DMS153 treated with DMSO at 0.1 percent for 48 hours (cell line): Measurements from ENCODE around the gene PFDN4.
A peak's percentile ranks its signal among the peaks of the same experiment; 100 is the strongest.

ENCODE experiments used
- DNase-seq: peaks from one replicate; lab custom pipeline; 2025; ENCODE audit not compliant: unreplicated experiment; lab: John Stamatoyannopoulos, UW

Gene PFDN4

GRCh38 chr20:54200487-54201267 lies 7.2 kb upstream of the PFDN4 start:
- DNase-seq, result no peak

GRCh38 chr20:54201268-54201846 lies 6.5 kb upstream of the PFDN4 start:
- DNase-seq, result no peak

DNA sequence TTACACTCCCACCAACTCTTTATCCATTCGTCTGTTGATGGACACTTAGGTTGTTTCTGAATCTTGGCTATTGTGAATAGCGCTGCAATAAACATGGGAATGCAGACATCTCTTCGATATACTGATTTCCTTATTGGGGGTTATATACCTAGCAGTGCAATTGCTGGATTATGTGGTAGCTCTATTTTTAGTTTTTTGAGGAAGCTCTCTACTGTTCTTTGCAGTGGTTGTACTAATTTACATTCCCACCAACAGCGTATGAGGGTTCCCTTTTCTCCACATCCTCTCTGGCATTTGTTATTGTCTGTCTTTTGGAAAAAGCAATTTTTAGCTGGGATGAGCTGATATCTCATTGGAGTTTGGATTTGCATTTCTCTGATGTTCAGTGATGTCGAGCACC lies 4.6 kb upstream of the PFDN4 start:
- no peak for DNase-seq

DNA sequence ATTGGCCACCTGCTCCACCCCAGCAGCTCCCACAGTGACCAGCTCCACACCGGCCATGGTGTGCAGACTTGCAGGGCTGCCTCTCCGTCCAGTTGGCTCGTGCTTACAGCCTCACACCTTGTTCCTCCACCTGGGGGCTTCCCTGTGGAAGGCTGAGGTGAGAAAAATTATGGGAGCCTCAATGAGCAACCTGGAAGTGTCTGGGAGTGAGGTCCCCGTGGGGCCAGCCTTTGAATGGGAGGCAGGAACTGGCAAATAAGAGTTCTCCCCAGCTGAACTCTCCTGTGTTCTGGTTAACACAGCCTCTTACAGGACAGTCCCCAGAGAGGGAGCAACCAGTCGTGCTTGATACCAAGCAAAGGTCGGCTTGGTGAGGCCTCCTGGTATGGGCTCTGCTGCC lies 3.8 kb upstream of the PFDN4 start:
- no peak for DNase-seq

DNA sequence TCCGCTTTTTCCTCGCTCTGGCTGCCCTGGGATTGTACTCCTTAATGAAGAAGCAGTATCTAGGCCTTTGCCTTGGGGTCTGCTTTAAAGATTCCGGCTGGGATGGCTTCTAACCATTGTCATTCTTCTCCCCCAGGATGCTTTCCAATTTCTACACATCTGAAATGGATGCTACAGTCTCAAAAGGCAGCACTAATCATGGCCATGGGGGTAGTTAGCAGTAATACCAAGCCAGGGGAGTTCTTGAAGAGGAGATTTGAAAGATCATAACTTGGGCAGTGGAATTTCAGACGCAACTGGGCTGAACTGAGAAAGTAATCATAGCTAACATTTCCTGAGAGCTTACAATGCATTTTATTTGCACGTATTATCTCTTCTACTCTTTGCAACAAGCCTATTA lies 3.4 kb upstream of the PFDN4 start:
- no peak for DNase-seq

GRCh38 chr20:54205450-54205849 lies 2.4 kb upstream of the PFDN4 start:
- no peak for DNase-seq

- no peak for DNase-seq
These were observed 689 bp upstream of the PFDN4 start for GRCh38 chr20:54207053-54207742.

DNA sequence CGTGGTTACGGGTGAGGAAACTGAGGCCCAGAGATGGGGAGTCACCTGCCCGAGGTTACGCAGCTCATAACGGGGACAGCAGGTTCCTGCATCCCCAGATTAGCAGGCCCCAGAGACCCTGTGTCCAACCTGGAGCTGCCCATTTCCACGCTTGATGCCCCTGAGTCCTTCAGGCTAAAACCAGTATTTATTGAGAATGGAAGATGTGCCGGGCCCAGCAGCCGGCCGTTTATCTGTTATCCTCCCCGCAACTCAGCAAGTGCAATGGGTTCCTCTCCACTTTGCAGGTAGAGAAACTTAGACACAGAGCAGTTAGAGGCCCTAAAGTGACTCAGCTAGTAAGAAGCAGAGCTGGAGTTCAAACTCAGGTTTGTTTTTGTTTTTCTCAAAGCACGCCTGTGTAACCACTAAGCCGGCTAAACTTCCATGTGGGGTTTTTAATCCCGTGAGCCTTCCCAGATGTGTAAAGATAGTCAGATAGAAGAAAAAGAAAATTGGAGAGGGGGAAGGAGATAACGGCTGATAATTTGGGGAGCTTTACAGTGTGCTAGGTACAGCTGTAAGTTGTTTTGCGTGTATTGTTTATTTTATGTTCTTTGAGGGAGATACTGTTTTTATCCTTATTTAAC lies 775 bp downstream of the PFDN4 start:
- no peak for DNase-seq

GRCh38 chr20:54209216-54209813 lies 1.4 kb downstream of the PFDN4 start:
- DNase-seq, result no peak

DNA sequence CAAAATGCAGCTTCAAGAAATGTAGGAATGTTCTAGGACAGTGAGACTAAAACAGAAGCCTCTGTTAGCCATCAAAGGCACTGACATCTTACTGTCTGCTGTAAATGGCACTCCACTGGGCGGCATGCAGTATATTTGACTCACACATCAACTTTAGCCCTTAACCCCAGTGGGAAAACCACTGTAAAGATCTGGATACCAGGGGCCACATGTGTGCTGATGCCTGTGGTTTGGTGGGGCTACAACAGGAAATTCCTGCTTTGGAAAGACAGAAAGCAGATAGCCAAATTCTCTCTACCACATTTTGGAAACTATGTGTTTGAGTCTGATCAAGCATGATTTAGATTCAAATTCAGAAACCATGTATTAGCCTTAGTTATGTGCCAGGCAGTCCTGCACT lies 4.3 kb downstream of the PFDN4 start:
- no peak for DNase-seq

DNA sequence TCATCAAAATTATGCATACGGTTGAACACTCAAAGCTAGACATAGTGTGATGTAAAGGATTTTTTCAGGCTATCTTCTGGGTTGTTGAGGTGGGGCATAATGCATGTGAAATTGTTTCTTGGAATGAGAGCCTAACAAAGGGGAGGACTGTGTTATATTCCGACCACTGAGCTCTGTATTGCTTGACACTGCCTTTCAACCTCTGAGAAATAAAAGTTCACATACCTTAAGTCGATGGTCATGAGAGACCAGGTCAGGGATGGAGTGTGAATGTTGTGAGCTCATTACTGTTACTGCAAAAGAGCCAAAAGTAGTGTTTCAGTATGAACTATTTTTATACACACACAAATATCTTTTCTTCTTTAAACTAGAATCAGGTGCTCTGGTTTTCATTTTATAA lies 5.0 kb downstream of the PFDN4 start:
- no peak for DNase-seq

DNA sequence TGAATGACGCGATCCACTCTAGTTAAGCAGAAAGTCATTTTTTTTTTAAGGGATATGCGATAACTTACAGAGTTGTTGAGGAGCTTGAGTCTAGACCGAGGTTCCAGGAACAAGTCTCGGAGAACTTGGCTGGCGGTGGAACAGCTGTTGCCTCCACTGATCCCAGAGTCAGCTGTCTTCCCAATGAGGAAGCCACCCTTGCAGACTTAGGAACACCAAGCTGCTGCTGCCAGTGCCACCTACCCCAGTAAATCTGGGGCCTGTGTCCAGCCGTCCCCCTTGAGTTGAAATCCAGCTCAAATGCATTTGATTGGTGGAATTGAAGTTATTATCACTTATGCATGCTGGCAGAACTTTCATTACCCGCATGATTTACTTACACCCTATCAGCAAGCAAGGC lies 6.7 kb downstream of the PFDN4 start:
- no peak for DNase-seq

DNA sequence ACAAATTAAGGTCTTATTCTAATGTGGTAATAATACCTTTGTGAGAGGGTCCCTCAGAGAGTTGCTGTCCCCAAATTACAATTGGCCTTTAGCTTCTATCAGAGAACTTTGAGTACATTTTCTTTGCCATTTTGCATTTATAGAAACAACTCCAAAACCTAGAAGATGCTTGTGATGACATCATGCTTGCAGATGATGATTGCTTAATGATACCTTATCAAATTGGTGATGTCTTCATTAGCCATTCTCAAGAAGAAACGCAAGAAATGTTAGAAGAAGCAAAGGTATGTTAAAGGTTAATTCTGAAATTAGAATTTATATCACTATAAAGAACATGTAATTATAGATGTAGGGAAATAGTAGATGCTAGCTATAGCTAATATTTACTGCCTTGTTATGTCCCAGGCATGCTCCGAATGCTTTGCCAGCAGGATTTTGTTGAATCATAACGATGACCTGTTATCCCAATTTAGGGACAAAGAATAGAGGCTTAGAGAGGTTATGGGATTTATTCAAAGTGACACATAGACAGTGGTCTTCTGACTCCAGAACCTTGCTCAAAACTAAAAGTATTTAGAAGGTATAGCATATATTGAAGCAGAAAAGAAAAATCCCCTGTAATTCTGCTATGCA lies 7.4 kb downstream of the PFDN4 start:
- no peak for DNase-seq

GRCh38 chr20:54217762-54218161 lies 9.9 kb downstream of the PFDN4 start:
- no peak for DNase-seq

- DNase-seq, result no peak
These were observed 10.6 kb downstream of the PFDN4 start for GRCh38 chr20:54218470-54218869.

DNA sequence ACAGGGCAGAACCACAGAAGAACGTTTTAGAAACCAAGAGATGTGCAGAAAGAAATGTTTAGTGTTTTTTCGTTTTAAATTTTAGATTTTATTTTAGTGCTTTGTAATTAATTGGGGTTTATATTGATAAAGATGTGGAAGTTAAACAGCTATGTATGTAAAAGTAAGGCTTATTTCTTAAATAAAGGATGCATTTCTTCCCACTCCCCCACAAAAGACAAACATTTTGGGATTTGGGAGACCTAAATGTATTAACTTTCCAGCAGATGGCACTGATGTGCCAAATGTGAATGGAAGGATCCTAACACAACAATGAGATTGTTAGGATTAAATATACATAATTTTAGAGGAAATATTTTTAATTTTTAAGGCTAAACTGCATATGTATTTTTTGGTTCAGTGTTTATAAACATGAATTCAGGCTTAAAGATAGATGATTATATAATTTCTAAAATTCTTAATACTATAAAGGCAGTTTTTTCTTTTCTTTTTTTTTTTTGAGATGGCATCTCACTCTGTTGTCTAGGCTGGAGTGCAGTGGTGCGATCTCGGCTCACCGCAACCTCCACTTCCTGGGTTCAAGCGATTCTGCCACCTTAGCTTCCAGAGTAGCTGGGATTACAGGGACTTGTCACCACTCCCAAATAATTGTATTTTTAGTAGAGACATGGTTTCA lies 12.0 kb downstream of the PFDN4 start:
- peak; percentile 22 for DNase-seq

DNA sequence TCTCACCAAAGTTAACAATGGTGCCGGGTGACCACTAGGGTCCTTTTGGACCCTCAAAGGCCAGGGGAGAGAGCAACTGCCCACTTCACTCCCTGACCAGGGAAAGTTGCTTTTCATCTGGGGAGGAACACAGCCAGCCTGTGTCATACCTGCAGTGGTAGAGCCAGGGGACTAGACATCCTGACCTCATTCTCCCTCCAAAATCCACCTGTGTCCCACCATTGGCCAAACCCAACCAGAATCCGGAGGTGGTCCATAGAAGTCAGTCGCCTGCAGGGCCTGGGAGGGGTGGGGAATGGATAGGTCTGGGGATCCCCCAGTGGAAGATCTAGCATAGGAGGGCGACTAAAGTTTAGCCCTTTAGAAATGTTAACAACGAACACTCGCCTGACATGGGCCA lies 12.8 kb downstream of the PFDN4 start:
- DNase-seq, result no peak

GRCh38 chr20:54221353-54221752 lies 13.5 kb downstream of the PFDN4 start:
- peak; percentile 19 for DNase-seq

- peak; percentile 44 for DNase-seq
These were observed 14.4 kb downstream of the PFDN4 start for GRCh38 chr20:54221996-54222890.
